H9 (cell line): ENCODE measurements around the gene PPARGC1A. TPM values are rescaled to one million over a fixed set of nuclear protein-coding genes. Genes with fewer than 3 reads are reported as not detected.

Source experiments
- DNase-seq: peaks from one replicate; pipeline ENCODE4 v3.0.0-alpha.2; 2017
- H2AFZ ChIP-seq: one replicate; pipeline ENCODE4 v1.6.1; 2013; ENCODE audit warnings: mild to moderate bottlenecking, low read length, control low read depth, moderate library complexity
- H2AK5ac ChIP-seq: 2 replicates; pipeline ENCODE4 v1.6.1; 2013; ENCODE audit warnings: low read length, control low read depth, mixed read lengths; ENCODE audit not compliant: insufficient read length
- H2BK120ac ChIP-seq: one replicate; pipeline ENCODE4 v1.6.1; 2013; ENCODE audit warnings: low read depth, mild to moderate bottlenecking, low read length, control low read depth, inconsistent platforms; ENCODE audit not compliant: poor library complexity, severe bottlenecking
- H2BK12ac ChIP-seq: 2 replicates; pipeline ENCODE4 v1.6.1; 2013; ENCODE audit warnings: low read length, control low read depth, mixed read lengths, low read depth; ENCODE audit not compliant: insufficient read length
- H2BK15ac ChIP-seq: 2 replicates; pipeline ENCODE4 v1.6.1; 2013; ENCODE audit warnings: low read depth, low read length, control low read depth
- H2BK20ac ChIP-seq: one replicate; pipeline ENCODE4 v1.6.1; 2013; ENCODE audit warnings: low read depth, mild to moderate bottlenecking, low read length, control low read depth, inconsistent platforms; ENCODE audit not compliant: poor library complexity, severe bottlenecking
- H2BK5ac ChIP-seq: 2 replicates; pipeline ENCODE4 v1.6.1; 2013; ENCODE audit warnings: low read length, control low read depth, mixed read lengths; ENCODE audit not compliant: insufficient read length
- H3K14ac ChIP-seq: 2 replicates; pipeline ENCODE4 v1.6.1; 2013; ENCODE audit warnings: low read length, control low read depth; ENCODE audit not compliant: insufficient read depth
- H3K18ac ChIP-seq: 2 replicates; pipeline ENCODE4 v1.6.1; 2013; ENCODE audit warnings: low read depth, mild to moderate bottlenecking, mixed read lengths, low read length, control low read depth; ENCODE audit not compliant: insufficient read length
- H3K23ac ChIP-seq: 2 replicates; pipeline ENCODE4 v1.6.1; 2013; ENCODE audit warnings: low read length, control low read depth, mixed read lengths, low read depth; ENCODE audit not compliant: insufficient read length
- H3K23me2 ChIP-seq: 2 replicates; pipeline ENCODE4 v1.6.1; 2013; ENCODE audit warnings: low read depth, mild to moderate bottlenecking, mixed read lengths, low read length, control low read depth; ENCODE audit not compliant: insufficient read length, poor library complexity, severe bottlenecking
- H3K27ac ChIP-seq: 2 replicates; pipeline ENCODE4 v1.5.1; 2013; ENCODE audit warnings: low read length, control low read depth, mixed read lengths, low read depth; ENCODE audit not compliant: insufficient read length
- H3K27me3 ChIP-seq: 2 replicates; pipeline ENCODE4 v1.6.1; 2013; ENCODE audit warnings: low read length, control low read depth, inconsistent platforms; ENCODE audit not compliant: insufficient read depth
- H3K4ac ChIP-seq: 2 replicates; pipeline ENCODE4 v1.6.1; 2013; ENCODE audit warnings: low read depth, mild to moderate bottlenecking, control low read depth, inconsistent platforms, low read length, moderate library complexity
- H3K4me1 ChIP-seq: 2 replicates; pipeline ENCODE4 v1.6.1; 2013; ENCODE audit warnings: low read length, control low read depth, inconsistent platforms; ENCODE audit not compliant: insufficient read depth
- H3K4me2 ChIP-seq: 2 replicates; pipeline ENCODE4 v1.6.1; 2013; ENCODE audit warnings: low read length, control low read depth, mixed read lengths; ENCODE audit not compliant: insufficient read length, insufficient read depth
- H3K56ac ChIP-seq: 2 replicates; pipeline ENCODE4 v1.6.1; 2013; ENCODE audit warnings: low read depth, mild to moderate bottlenecking, mixed read lengths, low read length, control low read depth; ENCODE audit not compliant: insufficient read length
- H3K79me1 ChIP-seq: 2 replicates; pipeline ENCODE4 v1.6.1; 2013; ENCODE audit warnings: low read depth, mild to moderate bottlenecking, moderate library complexity, low read length, control low read depth, inconsistent platforms; ENCODE audit not compliant: insufficient read depth, poor library complexity, severe bottlenecking
- H3K79me2 ChIP-seq: 2 replicates; pipeline ENCODE4 v1.6.1; 2013; ENCODE audit warnings: low read length, control low read depth, inconsistent platforms; ENCODE audit not compliant: insufficient read depth
- H3K9ac ChIP-seq: 2 replicates; pipeline ENCODE4 v1.6.1; 2013; ENCODE audit warnings: low read length, control low read depth, mixed read lengths; ENCODE audit not compliant: insufficient read length; ENCODE audit errors: extremely low read depth
- H3K9me3 ChIP-seq: one replicate; pipeline ENCODE4 v1.6.1; 2013; ENCODE audit warnings: low read depth, low read length, inconsistent platforms; ENCODE audit not compliant: control insufficient read depth
- H3T11ph ChIP-seq: one replicate; pipeline ENCODE4 v1.6.1; 2013; ENCODE audit warnings: mild to moderate bottlenecking, low read length, control low read depth, inconsistent platforms
- H4K20me1 ChIP-seq: one replicate; pipeline ENCODE4 v1.6.1; 2013; ENCODE audit not compliant: control insufficient read depth, insufficient read length, insufficient read depth
- H4K5ac ChIP-seq: 2 replicates; pipeline ENCODE4 v1.6.1; 2013; ENCODE audit warnings: low read depth, mild to moderate bottlenecking, mixed read lengths, low read length, control low read depth; ENCODE audit not compliant: insufficient read length
- H4K8ac ChIP-seq: replicated peaks from 2 replicates; pipeline ENCODE4 v1.6.1; 2013; ENCODE audit warnings: low read length, control low read depth, mixed read lengths, low read depth; ENCODE audit not compliant: insufficient read length
- H4K91ac ChIP-seq: 2 replicates; pipeline ENCODE4 v1.6.1; 2013; ENCODE audit warnings: low read depth, mild to moderate bottlenecking, moderate library complexity, mixed read lengths, low read length, control low read depth; ENCODE audit not compliant: insufficient read length
- H3K27ac Mint-ChIP-seq, 3 experiments: 2 replicates in 2 of 3; 3 replicates in 1 of 3; pipeline ENCODE4 v1.8.0; 2020 to 2021; ENCODE audit warnings: mixed read lengths in 3 of 3, mild to moderate bottlenecking in 1 of 3, moderate library complexity in 1 of 3
- H3K27me3 Mint-ChIP-seq: 2 replicates; pipeline ENCODE4 v1.8.0; 2021; ENCODE audit warnings: low read depth, mild to moderate bottlenecking, moderate library complexity, mixed read lengths
- H3K36me3 Mint-ChIP-seq, 3 experiments: 2 replicates in 2 of 3; 3 replicates in 1 of 3; pipeline ENCODE4 v1.8.0; 2020 to 2021; ENCODE audit warnings: low read depth in 3 of 3, mixed read lengths in 3 of 3; ENCODE audit not compliant: insufficient read depth in 1 of 3
- H3K4me1 Mint-ChIP-seq, 2 experiments: 2 replicates each; pipeline ENCODE4 v1.8.0; 2020; ENCODE audit warnings: mixed read lengths in 2 of 2
- H3K4me3 Mint-ChIP-seq, 2 experiments: 2 replicates in 1 of 2; 3 replicates in 1 of 2; pipeline ENCODE4 v1.8.0; 2020 to 2021; ENCODE audit warnings: mild to moderate bottlenecking in 2 of 2, mixed read lengths in 2 of 2, moderate library complexity in 1 of 2
- H3K9me3 Mint-ChIP-seq, 2 experiments: 2 replicates in 1 of 2; 3 replicates in 1 of 2; pipeline ENCODE4 v1.8.0; 2020; ENCODE audit warnings: mild to moderate bottlenecking in 2 of 2, mixed read lengths in 2 of 2, moderate library complexity in 1 of 2
- CTCF ChIP-seq: fragments of 200-600 bp; sonication (generic); conservative IDR thresholded peaks from 3 replicates; pipeline ENCODE4 v1.8.0; 2021; ENCODE audit warnings: antibody characterized with exemption, mild to moderate bottlenecking
- WGBS: extraction: QIAGEN DNeasy Blood & Tissue Kit; methylation state at CpG from one replicate; pipeline ENCODE4 v1.1.7; 2013; ENCODE audit warnings: missing lambda C conversion rate, low lambda C conversion rate, mixed read lengths; ENCODE audit not compliant: insufficient read length; ENCODE audit errors: extremely low coverage; 5-methylcytosine and 5-hydroxymethylcytosine counted together
- total RNA-seq: library from RNA; stranded (reverse); gene quantifications from 2 replicates; pipeline ENCODE4 v1.2.1, GENCODE V29; 2021

The PPARGC1A gene
- total RNA-seq, 1 experiment from 2014 or later: 1.7 TPM

GRCh38 chr4:23929248-23929647 is 39.4 kb upstream of the PPARGC1A start:
- peaks cover 0 to 2% (median 0%) of the 10 kb centered on the region in 3 experiments; a peak in 2 of 7 replicates for H3K36me3 Mint-ChIP-seq
- Histone ChIP-seq H3K9ac (no peak overlapping the region), H4K8ac (no peak overlapping the region), H2BK20ac (no peak overlapping the region), H3K27ac (no peak overlapping the region), H3K4me1 (peaks cover 18% of the 10 kb centered on the region; the same call in 1 of the 2 replicates), H2AK5ac (no peak overlapping the region), H2BK5ac (no peak overlapping the region), H2BK12ac (no peak overlapping the region), H4K20me1 (no peaks in the 10 kb centered on the region), H3T11ph (no peak overlapping the region), H3K23me2 (no peaks in the 10 kb centered on the region), H3K4me2 (no peak overlapping the region), H4K5ac (no peak overlapping the region), H3K14ac (no peak overlapping the region), H4K91ac (no peak overlapping the region), H3K4ac (no peak overlapping the region), H3K9me3 (no peaks in the 10 kb centered on the region), H3K27me3 (no peaks in the 10 kb centered on the region), H3K56ac (no peak overlapping the region), H2AFZ (no peak overlapping the region), H3K23ac (no peak overlapping the region), H3K79me1 (no peaks in the 10 kb centered on the region), H3K18ac (no peak overlapping the region), H3K79me2 (no peaks in the 10 kb centered on the region), H2BK120ac (no peak overlapping the region), H2BK15ac (no peak overlapping the region)
- no peak for DNase-seq
- no peak overlapping the region for H3K4me3 Mint-ChIP-seq
- no peaks in the 10 kb centered on the region for H3K27me3 Mint-ChIP-seq
- no peaks in the 10 kb centered on the region; a peak in 1 of 5 replicates for H3K9me3 Mint-ChIP-seq
- no peak for TF ChIP-seq CTCF
- peaks cover 57% of the 10 kb centered on the region in 2 experiments for H3K4me1 Mint-ChIP-seq
- no peak overlapping the region for H3K27ac Mint-ChIP-seq
- WGBS: no CpG with 5 or more reads among the region's 3 CpGs
